ENCODE data around the gene ATF4.

- TF ChIP-seq ASH2L (IDR thresholded peaks at IDR 0.05; ENCODE audit: low read length), result no peak
- TF ChIP-seq, protein P1, sequence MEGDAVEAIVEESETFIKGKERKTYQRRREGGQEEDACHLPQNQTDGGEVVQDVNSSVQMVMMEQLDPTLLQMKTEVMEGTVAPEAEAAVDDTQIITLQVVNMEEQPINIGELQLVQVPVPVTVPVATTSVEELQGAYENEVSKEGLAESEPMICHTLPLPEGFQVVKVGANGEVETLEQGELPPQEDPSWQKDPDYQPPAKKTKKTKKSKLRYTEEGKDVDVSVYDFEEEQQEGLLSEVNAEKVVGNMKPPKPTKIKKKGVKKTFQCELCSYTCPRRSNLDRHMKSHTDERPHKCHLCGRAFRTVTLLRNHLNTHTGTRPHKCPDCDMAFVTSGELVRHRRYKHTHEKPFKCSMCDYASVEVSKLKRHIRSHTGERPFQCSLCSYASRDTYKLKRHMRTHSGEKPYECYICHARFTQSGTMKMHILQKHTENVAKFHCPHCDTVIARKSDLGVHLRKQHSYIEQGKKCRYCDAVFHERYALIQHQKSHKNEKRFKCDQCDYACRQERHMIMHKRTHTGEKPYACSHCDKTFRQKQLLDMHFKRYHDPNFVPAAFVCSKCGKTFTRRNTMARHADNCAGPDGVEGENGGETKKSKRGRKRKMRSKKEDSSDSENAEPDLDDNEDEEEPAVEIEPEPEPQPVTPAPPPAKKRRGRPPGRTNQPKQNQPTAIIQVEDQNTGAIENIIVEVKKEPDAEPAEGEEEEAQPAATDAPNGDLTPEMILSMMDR (IDR thresholded peaks at IDR 0.05; ENCODE audit: control extremely low read depth in 1 of 3, insufficient read depth in 1 of 3, low read depth in 1 of 3, low read length in 3 of 3), result no peak
- TF ChIP-seq TBP (IDR thresholded peaks at IDR 0.05; ENCODE audit: low read depth, low read length), result no peak
- no peak for TF ChIP-seq KDM1A (IDR thresholded peaks at IDR 0.05; ENCODE audit: borderline replicate concordance, low read length)
- TF ChIP-seq POLR2AphosphoS5 (IDR thresholded peaks at IDR 0.05; ENCODE audit: low read depth, low read length), result no peak
- TF ChIP-seq, protein P2, sequence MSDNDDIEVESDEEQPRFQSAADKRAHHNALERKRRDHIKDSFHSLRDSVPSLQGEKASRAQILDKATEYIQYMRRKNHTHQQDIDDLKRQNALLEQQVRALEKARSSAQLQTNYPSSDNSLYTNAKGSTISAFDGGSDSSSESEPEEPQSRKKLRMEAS (IDR thresholded peaks at IDR 0.05), result no peak
- no peak for TF ChIP-seq CBX5 (IDR thresholded peaks at IDR 0.05; ENCODE audit: low read depth, low read length)
Observed at GRCh38 chr22:39481595-39481994, 38.8 kb upstream of the ATF4 start.

Measured in H1 (cell line).